GM12878 (cell line): ENCODE measurements around the gene RMP24.

Source experiments
- ATAC-seq: fragments of 200-7000 bp; cut with Tn5 transposase; 3 replicates; pipeline ENCODE4 v1.9.1; 2020; ENCODE audit warnings: mild to moderate bottlenecking, moderate library complexity
- BruUV-seq: library from RNA; stranded (reverse); fragments of 400-500 nt; replicated peaks from 2 replicates; lab custom pipeline; 2021; lab: Mats Ljungman, UMichigan
- CTCF ChIA-PET: fragments of 300-600 bp; sonication (Branson Sonifier 250); formaldehyde crosslinking; extraction: SDS; loops from one replicate; lab custom pipeline; 2021; ENCODE audit warnings: inconsistent platforms; lab: Yijun Ruan, JAX
- POLR2A ChIA-PET: fragments of 350-600 bp; formaldehyde crosslinking; extraction: SDS; loops from one replicate; lab custom pipeline; 2021; ENCODE audit warnings: inconsistent platforms; lab: Charles Lee
- RAD21 ChIA-PET: fragments of 300-600 bp; sonication (Branson Sonifier 250); formaldehyde crosslinking; loops from one replicate; lab custom pipeline; 2023; ENCODE audit warnings: antibody characterized with exemption; ENCODE audit not compliant: unreplicated experiment; lab: Charles Lee
- SMC1A ChIA-PET: fragments of 300-600 bp; sonication (Branson Sonifier 250); formaldehyde crosslinking; loops from one replicate; lab custom pipeline; 2023; ENCODE audit not compliant: unreplicated experiment, uncharacterized antibody; lab: Charles Lee
- DNase-seq: peaks from one replicate; pipeline ENCODE4 v3.0.0-alpha.2; 2011; ENCODE audit warnings: low read depth, low spot score
- FAIRE-seq: peaks from 3 replicates; lab custom pipeline; 2011; peaks lifted over from hg19 to GRCh38; lab: Jason Lieb, UNC
- H2AFZ ChIP-seq: 2 replicates; pipeline ENCODE4 v1.6.0; 2011; ENCODE audit warnings: low read depth, low read length, control low read depth; ENCODE audit not compliant: control insufficient read depth
- H3K27ac ChIP-seq: 2 replicates; pipeline ENCODE4 v1.5.1; 2011; ENCODE audit warnings: control low read depth; ENCODE audit not compliant: control insufficient read depth, insufficient read depth
- H3K27me3 ChIP-seq, 2 experiments: replicated peaks in 1 of 2; 2 replicates each; pipeline versions ENCODE4 v1.6.0 to v1.6.1; 2011; ENCODE audit warnings: low read length in 1 of 2; ENCODE audit not compliant: control insufficient read depth in 2 of 2, insufficient read depth in 2 of 2
- H3K36me3 ChIP-seq, 2 experiments: 2 replicates each; pipeline ENCODE4 v1.5.1; 2011; ENCODE audit warnings: low read length in 1 of 2; ENCODE audit not compliant: control insufficient read depth in 2 of 2, insufficient read depth in 2 of 2
- H3K4me1 ChIP-seq: 2 replicates; pipeline ENCODE4 v1.6.1; 2011; ENCODE audit warnings: mild to moderate bottlenecking, low read length, moderate library complexity, mixed read lengths; ENCODE audit not compliant: control insufficient read depth, insufficient read depth
- H3K4me2 ChIP-seq: 2 replicates; pipeline ENCODE4 v1.6.0; 2011; ENCODE audit warnings: control low read depth; ENCODE audit not compliant: control insufficient read depth, insufficient read depth
- H3K4me3 ChIP-seq: fragments of 200-600 bp; sonication (generic); 2 replicates; pipeline ENCODE4 v1.5.1; 2016
- H3K79me2 ChIP-seq: 2 replicates; pipeline ENCODE4 v1.6.0; 2011; ENCODE audit warnings: low read length; ENCODE audit not compliant: control insufficient read depth, insufficient read depth
- H3K9ac ChIP-seq: 2 replicates; pipeline ENCODE4 v1.8.0; 2011; ENCODE audit warnings: low read length, control low read depth, mixed read lengths; ENCODE audit not compliant: control insufficient read depth, insufficient read depth
- H3K9me3 ChIP-seq: replicated peaks from 3 replicates; pipeline ENCODE4 v1.5.1; 2011; ENCODE audit warnings: mild to moderate bottlenecking, low read length; ENCODE audit not compliant: control insufficient read depth, insufficient read depth
- H4K20me1 ChIP-seq: 2 replicates; pipeline ENCODE4 v1.6.0; 2011; ENCODE audit not compliant: control insufficient read depth, insufficient read depth
- ASH2L ChIP-seq: fragments of 300-600, 200-600 bp; sonication (generic); IDR thresholded peaks from 2 replicates; pipeline ENCODE4 v1.6.1; 2017; ENCODE audit warnings: low read depth, mild to moderate bottlenecking, borderline replicate concordance
- CBFB ChIP-seq: IDR thresholded peaks from 2 replicates; pipeline ENCODE4 v1.6.1; 2016; ENCODE audit warnings: antibody characterized with exemption, low read depth
- CBX3 ChIP-seq: fragments of 200-600 bp; sonication (generic); IDR thresholded peaks from 2 replicates; pipeline ENCODE4 v1.6.1; 2016; ENCODE audit warnings: low read depth, borderline replicate concordance
- CHD1 ChIP-seq: IDR thresholded peaks from 2 replicates; pipeline ENCODE4 v1.6.1; 2012; ENCODE audit warnings: low read depth, low read length, improper control_type of control experiment
- DPF2 ChIP-seq: fragments of 450-650 bp; IDR thresholded peaks from 2 replicates; pipeline ENCODE4 v1.6.1; 2017; ENCODE audit warnings: mild to moderate bottlenecking
- EP300 ChIP-seq, 2 experiments: fragments of 150-350 bp in 1 of 2; IDR thresholded peaks; 2 replicates each; pipeline ENCODE4 v1.6.1; 2011 to 2012; ENCODE audit warnings: low read depth in 2 of 2, low read length in 2 of 2, borderline replicate concordance in 1 of 2, improper control_type of control experiment in 1 of 2, inconsistent platforms in 1 of 2; ENCODE audit not compliant: control insufficient read depth in 1 of 2
- FOXK2 ChIP-seq: fragments of 450-650 bp; IDR thresholded peaks from 2 replicates; pipeline ENCODE4 v1.6.1; 2017; ENCODE audit warnings: mild to moderate bottlenecking, moderate library complexity
- MTA3 ChIP-seq: IDR thresholded peaks from 2 replicates; pipeline ENCODE4 v1.6.1; 2012; ENCODE audit warnings: low read length, inconsistent platforms, borderline replicate concordance
- NR2F1 ChIP-seq: fragments of 450-650 bp; conservative IDR thresholded peaks from 2 replicates; pipeline ENCODE4 v1.6.1; 2017; ENCODE audit warnings: mild to moderate bottlenecking
- PAX5 ChIP-seq: IDR thresholded peaks from 2 replicates; pipeline ENCODE4 v1.6.1; 2011; ENCODE audit warnings: low read depth, low read length, borderline replicate concordance
- PBX3 ChIP-seq: IDR thresholded peaks from 2 replicates; pipeline ENCODE4 v1.6.1; 2011; ENCODE audit warnings: mild to moderate bottlenecking, low read depth, low read length, moderate library complexity; ENCODE audit not compliant: insufficient replicate concordance
- POLR2A ChIP-seq: IDR thresholded peaks from 2 replicates; pipeline ENCODE4 v1.6.1; 2011; ENCODE audit warnings: low read depth, mild to moderate bottlenecking, low read length
- RAD21 ChIP-seq: IDR thresholded peaks from 2 replicates; pipeline ENCODE4 v1.6.1; 2011; ENCODE audit warnings: mild to moderate bottlenecking, low read depth, low read length, moderate library complexity; ENCODE audit not compliant: insufficient read depth
- RELB ChIP-seq: fragments of 450-650 bp; IDR thresholded peaks from 2 replicates; pipeline ENCODE4 v1.6.1; 2017; ENCODE audit warnings: low read depth, mild to moderate bottlenecking, moderate library complexity
- TCF12 ChIP-seq: IDR thresholded peaks from 2 replicates; pipeline ENCODE4 v1.6.1; 2011; ENCODE audit warnings: low read depth, mild to moderate bottlenecking, low read length
- WRNIP1 ChIP-seq: IDR thresholded peaks from 2 replicates; pipeline ENCODE4 v1.6.1; 2011; ENCODE audit warnings: low read depth, low read length, improper control_type of control experiment, borderline replicate concordance
- ZNF207 ChIP-seq: fragments of 450-650 bp; IDR thresholded peaks from 2 replicates; pipeline ENCODE4 v1.6.1; 2014; ENCODE audit warnings: antibody characterized with exemption, mild to moderate bottlenecking, borderline replicate concordance
- WGBS: methylation state at CpG from one replicate; pipeline ENCODE4 v1.1.6; 2016; ENCODE audit warnings: low lambda C conversion rate; ENCODE audit not compliant: insufficient replicate concordance, insufficient coverage; ENCODE audit errors: missing lambda C conversion rate; 5-methylcytosine and 5-hydroxymethylcytosine counted together
- in situ Hi-C: fragments of 300-500 bp; cut with MboI; formaldehyde crosslinking; loops from 9 replicates; pipeline ENCODE4 v1.14.3; 2018; ENCODE audit warnings: mixed read lengths
- intact Hi-C: fragments of 100-400 bp; cut with micrococcal nuclease; formaldehyde crosslinking; loops from one replicate; pipeline ENCODE4 v1.14.2; 2022; ENCODE audit not compliant: unreplicated experiment

Gene RMP24

GRCh38 chr18:36006997-36007396, 34.5 kb downstream of the RMP24 start:
- H3K36me3 ChIP-seq: no peaks in the 10 kb centered on the region; a peak in 1 of 4 replicates
- POLR2A ChIA-PET: interaction anchor here (1.6 kb wide), 1 partner anchor 24 kb away, joined by 3 read pairs; no protein-coding TSS in a partner anchor
- H3K4me2 ChIP-seq: no peak overlapping the region
- BruUV-seq: no TSS peak
- WGBS: 100% methylated on average over 2 of the region's 2 CpGs
- no peak overlapping the region for H3K27ac ChIP-seq
- no peaks in the 10 kb centered on the region for H3K9me3 ChIP-seq
- no peaks in the 10 kb centered on the region for H3K27me3 ChIP-seq
- CTCF ChIA-PET: interaction anchor here (1.5 to 2.2 kb wide), 2 partner anchors 11 to 89 kb away, joined by 4 to 5 read pairs; no protein-coding TSS in a partner anchor
- SMC1A ChIA-PET: interaction anchor here (0.8 kb wide), 1 partner anchor 250 kb away, joined by 3 read pairs; no protein-coding TSS in a partner anchor
- no peaks in the 10 kb centered on the region for H3K79me2 ChIP-seq
- intact Hi-C loops (no loop called here), in situ Hi-C loops (no loop called here)
- no peak overlapping the region for H3K9ac ChIP-seq
- no peak overlapping the region for H2AFZ ChIP-seq
- DNase-seq (no peak), FAIRE-seq (no peak), ATAC-seq (no peak)
- H3K4me1 ChIP-seq: no peaks in the 10 kb centered on the region
- H4K20me1 ChIP-seq: no peaks in the 10 kb centered on the region
- no peak for TF ChIP-seq PAX5
- no peak for TF ChIP-seq MTA3
- no peak for TF ChIP-seq RELB
- TF ChIP-seq RAD21: no peak
- TF ChIP-seq FOXK2: no peak
- TF ChIP-seq NR2F1: no peak
- RAD21 ChIA-PET: no interaction called here
- H3K4me3 ChIP-seq: no peak overlapping the region

- no peak for DNase-seq
- in situ Hi-C loops: no loop called here
- RAD21 ChIA-PET: no interaction called here
- Histone ChIP-seq H4K20me1 (no peaks in the 10 kb centered on the region), H3K4me2 (no peak overlapping the region)
- no TSS peak for BruUV-seq
- TF ChIP-seq ZNF207: no peak
- TF ChIP-seq DPF2: no peak
- TF ChIP-seq EP300 (IDR thresholded peaks at IDR 0.05; ENCODE audit: borderline replicate concordance in 1 of 2, control insufficient read depth in 1 of 2, low read depth in 2 of 2, low read length in 2 of 2): no peak
- TF ChIP-seq WRNIP1: no peak
- TF ChIP-seq CHD1: no peak
- TF ChIP-seq TCF12: no peak
- no peak for TF ChIP-seq CBX3
- no peak for TF ChIP-seq ASH2L
- TF ChIP-seq NR2F1: no peak
- TF ChIP-seq POLR2A: no peak
- no peak for TF ChIP-seq CBFB
- no peak for TF ChIP-seq PBX3
- TF ChIP-seq, all 136 proteins: peak for 0
- Histone ChIP-seq H2AFZ (no peak overlapping the region), H3K27ac (no peak overlapping the region), H3K9me3 (no peaks in the 10 kb centered on the region), H3K4me3 (no peak overlapping the region), H3K27me3 (no peaks in the 10 kb centered on the region), H3K9ac (no peak overlapping the region), H3K36me3 (no peaks in the 10 kb centered on the region), H3K79me2 (no peaks in the 10 kb centered on the region), H3K4me1 (no peaks in the 10 kb centered on the region)
- POLR2A ChIA-PET: no interaction called here
- SMC1A ChIA-PET: interaction anchor here (1.0 to 1.6 kb wide), 2 partner anchors 51 to 86 kb away, joined by 3 to 4 read pairs; no protein-coding TSS in a partner anchor
- WGBS: 96% methylated on average over 3 of the region's 3 CpGs
- no peak for FAIRE-seq
- ATAC-seq: no peak
- intact Hi-C loops: no loop called here
- CTCF ChIA-PET: no interaction called here
Measured at GRCh38 chr18:36009214-36009613, 36.7 kb downstream of the RMP24 start.
